Measurements from ENCODE around the gene CACNB1. TPM values are rescaled to one million over a fixed set of nuclear protein-coding genes. Genes with fewer than 3 reads are reported as not detected.
"Not testable (repeated sequence)": the region's sequence is repeated elsewhere in the genome, so short reads cannot be mapped to it uniquely, and the experiment has no call there.

Gene CACNB1
- total RNA-seq, 1 donor from 2014 or later, result 5.1 TPM

DNA sequence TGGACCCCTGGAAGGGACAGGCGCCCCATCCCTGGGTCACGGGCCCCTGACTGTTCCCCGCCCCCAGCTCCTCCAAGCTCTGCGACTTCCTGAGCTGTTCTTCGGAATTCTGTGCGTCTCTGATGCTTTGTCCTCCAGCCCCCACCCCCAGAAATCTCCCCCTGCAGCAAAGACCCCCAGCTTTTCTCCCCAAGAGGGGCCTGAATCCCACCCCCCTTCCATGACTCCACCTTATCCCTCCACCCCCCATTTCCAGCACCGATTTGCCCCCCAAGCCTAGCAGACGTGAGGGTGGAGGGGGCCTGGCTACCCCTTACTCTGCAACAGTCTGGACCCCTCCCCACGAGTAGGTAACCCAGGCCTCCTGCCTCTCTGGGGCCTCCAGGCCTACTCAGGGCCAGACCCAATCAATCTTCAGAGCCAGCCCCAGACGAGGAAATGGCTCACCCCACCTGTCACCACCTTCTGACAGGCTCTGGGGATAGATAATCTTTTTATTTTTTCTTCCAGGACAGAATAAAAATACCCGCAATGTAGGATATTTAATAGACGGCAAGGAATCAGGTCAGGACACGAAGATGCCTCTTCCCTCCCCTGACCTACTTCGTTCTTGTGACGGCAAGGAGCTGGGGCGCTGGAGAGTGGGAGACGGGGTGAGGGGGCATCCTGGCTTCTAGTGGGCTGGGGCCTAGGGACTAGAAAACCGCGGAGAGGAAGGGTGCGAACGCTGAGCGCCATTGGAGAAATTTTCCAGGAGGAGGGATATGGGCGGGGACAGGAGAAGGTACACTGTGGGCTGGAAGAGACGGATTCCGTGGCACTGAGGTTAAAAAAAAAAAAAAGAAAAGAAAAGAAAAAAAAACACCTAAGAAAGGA is 45.3 kb downstream of the CACNB1 start:
- no peak for DNase-seq (ENCODE audit: low spot score)

DNA sequence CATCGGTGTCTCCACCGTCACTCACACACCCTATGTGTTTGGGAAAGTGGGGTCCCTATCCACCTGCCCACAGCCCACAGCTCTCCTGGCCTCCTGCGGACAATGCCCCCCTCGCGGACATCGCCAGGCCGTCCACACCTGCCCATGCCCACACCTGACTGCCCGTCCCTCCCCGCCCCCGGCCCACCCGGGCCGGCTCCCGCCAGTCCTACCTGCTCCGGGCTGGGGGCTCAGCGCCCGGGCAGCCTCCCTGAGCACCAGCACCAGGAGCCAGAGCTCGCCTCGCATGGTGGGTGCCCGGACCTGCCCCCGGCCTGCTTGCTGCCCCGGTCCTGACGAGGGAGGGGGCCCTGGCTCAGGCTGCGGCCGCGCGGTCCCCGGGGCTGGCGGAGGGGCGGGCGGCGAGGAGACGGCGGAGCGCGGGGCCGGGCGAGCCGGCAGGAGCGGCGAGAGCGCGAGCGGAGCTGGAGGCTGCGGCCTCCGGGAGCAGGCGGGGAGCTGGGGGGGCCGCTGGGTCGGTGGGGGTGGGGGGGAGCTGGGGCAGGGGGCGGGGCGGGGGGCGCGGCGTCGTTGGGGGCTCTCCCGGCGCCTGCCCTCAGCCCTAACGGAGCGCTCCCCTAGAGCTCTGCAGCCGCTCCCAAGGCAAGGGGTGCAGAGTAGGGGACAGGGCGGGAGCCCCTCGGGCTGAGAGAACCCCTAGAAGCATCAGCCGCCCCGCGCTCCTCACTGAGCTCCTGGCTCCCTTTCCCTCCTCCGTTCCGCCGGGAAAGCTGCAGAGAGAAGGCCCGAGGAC is 46.1 kb downstream of the CACNB1 start, which contains the start of gene PLXDC1:
Gene PLXDC1, minus strand, starts transcription at position 488 of the 793 bp plus-strand sequence. Its CDS starts 200 bp downstream, at position 288.
- no peak for DNase-seq (ENCODE audit: low spot score)

DNA sequence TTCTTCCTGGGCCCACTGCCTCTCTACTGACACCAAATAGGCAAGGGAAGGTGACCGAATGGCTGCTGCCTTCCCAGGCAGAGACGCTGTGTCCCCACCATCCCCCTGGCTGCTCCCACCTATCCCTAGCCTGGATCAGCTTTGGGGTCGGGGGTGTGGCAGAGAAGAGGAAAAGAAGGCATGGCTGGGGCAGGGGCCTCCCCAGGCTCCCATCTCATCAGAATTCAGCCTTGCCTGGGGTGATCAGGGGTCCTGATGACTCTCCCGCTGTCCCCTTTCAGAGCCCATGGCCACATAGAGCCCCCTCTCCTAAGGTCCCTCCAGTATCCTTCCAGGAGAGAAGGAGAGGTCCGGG is 46.7 kb downstream of the CACNB1 start:
- no peak for DNase-seq (ENCODE audit: low spot score)

DNA sequence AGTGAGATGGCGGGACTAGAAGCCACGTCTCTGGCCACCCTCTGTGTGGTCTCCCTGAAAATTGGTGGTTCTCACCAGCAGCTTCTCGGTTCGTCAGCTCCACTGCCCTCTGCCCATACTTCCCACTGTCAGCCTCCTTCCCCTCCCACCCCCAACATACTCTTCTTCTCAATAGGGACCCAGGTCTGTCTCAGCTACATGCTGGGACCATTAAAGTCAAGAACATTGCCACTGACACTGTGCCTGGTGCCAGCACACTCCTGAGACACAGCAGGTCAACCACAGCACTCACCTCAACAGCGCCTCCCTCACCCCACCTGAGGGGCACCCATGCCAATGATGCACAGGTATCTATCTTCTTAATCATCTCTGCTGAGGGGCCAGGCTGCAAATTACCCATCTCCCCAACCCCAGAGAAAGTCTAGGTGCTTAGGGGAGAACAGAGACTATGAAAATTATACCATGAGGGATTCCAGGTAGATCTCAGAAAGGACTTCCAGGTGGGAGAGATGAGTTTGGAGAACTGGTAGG is 47.3 kb downstream of the CACNB1 start:
- no peak for DNase-seq (ENCODE audit: low spot score)

DNA sequence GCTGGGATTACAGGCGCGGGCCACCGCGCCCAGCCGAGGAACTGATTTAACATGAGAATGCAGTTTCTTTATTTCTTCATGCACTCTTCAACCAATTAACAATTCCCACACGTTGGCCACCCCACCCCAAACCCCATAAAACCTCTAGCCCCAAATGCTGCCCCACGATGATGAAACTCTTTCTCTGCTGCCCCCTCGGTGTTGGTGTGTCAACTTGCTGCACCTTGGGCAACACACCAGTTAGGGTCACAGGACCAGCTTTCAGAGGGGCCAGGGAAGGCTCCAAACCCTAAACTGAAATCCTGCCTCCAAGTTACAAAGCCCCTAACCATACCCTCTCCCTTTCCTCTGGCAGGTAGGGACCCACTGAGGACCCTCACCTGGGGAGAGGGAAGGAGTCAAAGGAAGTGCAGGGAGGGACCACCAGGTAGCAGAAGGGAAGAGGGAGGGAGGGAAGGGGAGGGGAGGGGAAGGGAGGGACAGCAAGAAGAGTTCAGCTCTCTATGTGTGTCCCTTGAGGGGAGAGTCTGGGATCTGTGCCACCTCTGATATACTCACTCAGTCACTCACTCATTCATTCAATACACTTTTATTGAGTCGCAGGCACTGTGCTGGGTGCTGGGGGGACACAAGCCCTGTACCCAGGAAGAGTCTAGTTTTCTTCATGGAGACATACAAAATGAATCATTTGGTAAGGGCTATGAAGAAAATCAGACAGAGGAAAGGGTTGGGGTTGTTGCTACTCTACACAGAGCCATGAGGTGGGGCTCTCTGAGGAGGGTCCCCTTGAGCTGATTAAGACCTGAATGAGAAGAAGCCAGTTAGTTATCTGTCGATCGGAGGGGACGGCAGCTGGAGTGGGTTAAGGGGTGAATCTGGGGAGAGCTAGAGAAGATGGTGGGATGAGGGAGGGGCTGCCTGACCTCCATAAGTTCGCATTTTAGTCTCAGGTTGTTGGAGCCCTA is 50.0 kb downstream of the CACNB1 start:
- no peak for DNase-seq (ENCODE audit: low spot score)

DNA sequence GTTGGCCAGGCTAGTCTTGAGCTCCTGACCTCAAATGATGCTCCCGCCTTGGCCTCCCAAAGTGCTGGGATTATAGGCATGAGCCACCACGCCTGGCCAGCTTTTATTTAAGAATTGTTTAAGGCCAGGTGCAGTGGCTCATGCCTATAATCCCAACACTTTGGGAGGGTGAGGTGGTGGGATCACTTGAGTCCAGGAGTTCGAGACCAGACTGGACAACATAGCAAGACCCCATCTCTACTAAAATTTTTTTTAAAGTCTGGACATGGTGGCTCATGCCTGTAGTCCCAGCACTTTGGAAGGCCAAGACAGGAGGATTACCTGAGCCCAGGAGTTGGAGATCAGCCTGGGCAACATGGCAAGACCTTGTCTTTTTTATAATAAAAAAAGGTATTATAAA is 51.2 kb downstream of the CACNB1 start:
- DNase-seq (ENCODE audit: low spot score), result no peak

DNA sequence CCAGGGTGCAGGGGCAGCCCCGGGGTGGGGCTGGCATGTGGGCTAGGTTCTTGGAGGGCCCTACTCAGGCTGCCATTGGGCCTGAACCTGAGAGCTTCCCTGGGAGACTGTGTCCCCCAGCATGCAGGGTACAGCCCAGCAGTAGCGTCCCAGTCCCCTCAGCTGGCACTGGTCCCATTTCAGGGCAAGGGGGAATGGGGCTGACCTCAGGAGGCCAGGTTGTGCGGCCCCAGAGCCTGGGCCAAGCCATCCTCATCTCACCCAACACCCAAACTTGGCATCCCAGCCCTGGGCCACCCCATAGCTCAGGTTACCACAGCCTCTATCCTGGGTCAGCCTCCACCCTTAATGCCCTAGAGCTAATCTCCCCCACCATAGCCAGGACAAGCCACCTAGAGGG is 52.3 kb downstream of the CACNB1 start:
- no peak for DNase-seq (ENCODE audit: low spot score)

DNA sequence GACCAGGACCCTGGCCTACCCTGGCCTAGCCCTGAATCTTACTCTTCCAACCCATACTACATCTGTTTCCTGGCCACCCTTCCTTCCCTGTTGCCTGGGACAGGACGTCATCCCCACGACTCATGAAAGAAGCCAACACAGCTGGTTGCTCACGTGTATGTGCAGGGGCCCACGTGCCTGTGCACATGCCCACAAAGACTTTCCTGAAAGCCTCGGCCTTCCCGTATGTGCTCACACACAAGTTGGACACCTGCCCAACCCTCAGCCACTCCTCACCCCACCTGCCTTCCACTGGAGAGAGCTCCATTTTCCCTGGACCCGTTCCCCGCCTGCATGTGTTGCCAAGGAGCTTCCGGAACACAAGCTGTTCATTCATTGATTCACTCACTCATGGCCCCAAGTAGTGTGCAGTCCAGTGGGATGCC is 53.0 kb downstream of the CACNB1 start:
- DNase-seq (ENCODE audit: low spot score), result peak; percentile 93

DNA sequence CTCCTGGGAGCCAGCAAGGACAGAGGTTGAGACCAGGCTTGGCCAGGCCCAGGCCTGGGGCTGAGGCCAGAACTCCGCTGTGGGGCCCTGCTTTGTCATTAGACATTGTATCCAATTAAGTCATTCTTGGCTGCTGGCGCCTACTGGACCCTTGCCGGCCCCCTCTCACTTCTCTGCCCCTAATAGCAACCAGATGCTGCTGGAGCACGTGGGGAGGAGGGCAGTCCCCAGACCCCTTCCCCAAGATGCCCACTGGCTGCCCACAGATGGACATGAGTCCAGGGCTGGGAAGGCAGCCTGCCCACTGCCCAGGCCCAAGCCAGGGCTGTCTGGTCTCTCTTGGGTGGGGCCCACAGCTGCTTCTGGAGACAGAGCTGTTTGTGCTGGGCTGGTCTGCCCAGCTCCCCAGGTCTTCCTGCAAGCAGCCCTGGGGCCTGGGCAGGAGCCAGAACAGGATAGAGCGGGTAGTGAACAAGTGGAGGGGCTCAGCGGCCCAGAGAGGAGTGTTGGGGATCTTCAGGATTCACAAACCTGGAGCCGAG is 53.8 kb downstream of the CACNB1 start:
- no peak for DNase-seq (ENCODE audit: low spot score)

DNA sequence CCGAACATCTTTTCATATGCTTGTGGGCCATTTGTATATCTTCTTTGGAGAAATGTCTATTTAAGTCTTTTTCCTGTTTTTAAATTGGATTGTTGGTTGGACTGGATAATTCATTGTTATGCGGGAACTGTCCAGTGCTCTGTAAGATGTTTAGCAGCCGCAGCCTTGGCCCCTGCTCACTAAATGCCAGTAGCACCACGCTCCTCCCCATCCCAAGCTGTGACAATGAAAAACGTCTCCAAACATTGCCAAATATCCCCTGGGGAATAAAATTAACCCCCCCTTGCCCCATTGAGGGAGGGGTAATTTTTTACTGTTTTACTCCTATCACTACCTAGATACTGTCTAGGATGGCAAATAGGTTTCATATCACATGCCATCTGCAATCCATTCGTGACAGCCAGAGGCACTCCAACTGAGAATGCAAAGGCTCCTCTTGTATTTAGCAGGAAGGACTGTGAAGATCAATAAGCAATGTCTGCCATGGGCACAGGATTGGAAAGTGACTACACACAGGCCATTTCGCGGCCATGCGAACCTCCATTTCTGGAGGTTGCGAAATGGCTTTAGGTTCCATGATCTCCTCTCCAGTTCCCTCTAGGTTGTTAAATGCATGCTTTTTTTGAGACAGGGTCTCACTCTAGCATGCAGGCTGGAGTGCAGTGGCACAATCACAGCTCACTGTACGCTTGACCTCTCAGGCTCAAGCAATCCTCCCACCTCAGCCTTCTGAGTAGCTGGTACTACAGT is 55.4 kb downstream of the CACNB1 start:
- DNase-seq (ENCODE audit: low spot score), result no peak

DNA sequence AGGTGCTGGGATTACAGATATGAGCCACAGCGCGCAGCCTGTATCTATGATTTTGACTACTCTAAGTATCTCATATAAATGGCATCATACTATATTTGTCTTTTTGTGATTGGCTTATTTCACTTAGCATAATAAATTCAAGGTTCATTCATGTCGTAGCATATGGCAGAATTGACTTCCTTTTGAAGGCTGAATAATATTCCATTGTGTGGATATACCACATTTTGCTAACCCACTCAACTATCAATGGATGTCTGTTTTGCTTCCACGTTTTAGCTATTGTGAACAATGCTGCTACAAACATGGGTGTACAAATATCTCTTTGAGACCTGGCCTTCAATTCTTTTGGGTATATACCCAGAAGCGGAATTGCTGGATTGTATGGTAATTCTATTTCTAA is 56.2 kb downstream of the CACNB1 start:
- no peak for DNase-seq (ENCODE audit: low spot score)

DNA sequence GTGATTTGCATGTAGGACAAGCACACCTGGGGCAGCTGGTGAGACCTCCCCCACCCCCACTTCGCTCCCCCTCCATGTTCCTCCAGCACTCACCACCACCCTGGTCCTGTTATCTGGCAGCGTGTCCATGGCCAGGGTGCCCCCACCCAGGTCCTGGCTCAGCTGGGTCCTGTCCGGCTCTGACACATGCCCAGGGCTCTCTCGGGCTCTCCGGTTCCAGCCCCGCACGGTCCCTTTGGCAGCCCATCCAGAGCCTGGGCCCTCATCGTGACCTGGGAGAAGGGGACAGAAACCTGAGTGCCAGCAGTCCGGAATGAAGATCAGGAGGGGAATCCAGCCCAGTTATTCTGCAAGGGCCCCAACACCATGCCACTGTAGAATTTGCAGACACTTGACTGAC is 57.9 kb downstream of the CACNB1 start:
- no peak for DNase-seq (ENCODE audit: low spot score)

DNA sequence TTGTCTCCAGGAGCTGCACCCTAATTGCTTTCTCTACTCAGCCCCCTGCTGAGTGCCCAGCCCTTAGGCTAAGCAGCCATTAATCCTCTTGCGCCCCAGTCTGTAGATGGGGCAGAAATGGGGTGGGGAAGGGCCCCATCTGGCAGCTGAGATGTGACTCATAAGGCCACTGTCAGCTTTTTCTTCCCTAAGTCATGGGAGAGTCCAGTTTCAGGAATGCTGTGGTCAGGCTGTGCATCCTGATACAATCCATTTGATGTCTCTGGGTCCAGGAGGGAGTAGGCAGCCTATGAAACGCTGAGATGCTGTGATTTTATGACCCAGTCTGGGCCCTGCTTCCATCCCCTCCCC is 58.3 kb downstream of the CACNB1 start:
- no peak for DNase-seq (ENCODE audit: low spot score)

DNA sequence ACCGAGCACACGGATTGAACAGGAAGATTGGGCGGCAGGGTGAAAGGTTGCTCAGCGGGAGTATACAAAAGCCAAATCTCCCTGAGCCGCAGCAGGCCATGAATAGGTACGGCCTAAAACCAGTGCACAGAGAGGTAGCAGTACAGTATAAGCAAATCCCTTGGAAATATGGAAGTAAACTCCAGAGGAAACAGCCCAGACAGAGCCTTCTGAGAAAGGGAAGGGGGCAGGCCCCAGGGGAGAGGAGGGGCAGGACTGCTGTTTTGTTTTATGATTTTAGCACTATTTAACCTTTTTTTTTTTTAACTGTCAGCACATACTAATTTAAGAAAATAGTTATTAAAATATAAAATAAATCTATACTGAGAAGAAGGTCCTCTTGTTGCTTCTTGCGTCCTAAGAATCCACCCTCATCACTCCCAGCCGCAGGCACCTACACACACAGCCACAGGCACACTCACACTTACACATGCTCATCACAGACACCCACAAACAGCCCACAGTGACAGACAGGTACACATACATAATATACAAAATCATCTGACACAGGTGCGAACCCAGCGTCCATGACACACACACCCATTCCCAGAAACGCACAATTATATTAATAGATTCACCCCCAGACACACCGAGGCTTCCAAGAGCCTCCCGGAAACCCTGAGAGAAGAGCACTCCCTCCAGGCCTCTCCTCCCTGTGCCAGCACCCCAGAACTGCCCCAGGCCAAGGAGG is 58.9 kb downstream of the CACNB1 start:
- DNase-seq (ENCODE audit: low spot score), result no peak

DNA sequence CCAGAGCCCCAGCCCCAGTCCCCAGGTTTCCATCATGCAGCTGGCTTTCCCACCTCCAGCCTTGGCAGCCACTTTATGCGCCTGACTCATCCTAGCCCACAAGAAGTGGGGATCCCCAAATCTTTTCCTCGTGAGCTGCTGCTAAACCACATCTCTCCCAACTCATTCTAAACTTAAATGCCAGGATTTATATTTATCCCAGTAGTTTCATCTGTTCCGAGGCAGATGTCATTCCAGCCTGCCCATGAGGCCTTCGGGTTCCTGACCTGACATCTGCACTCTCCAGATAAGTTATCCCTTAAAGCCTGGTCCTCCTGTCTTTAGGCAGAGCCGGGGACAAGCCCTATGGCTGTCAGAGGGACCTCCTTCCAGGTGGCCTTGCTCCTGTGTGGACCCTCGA is 62.6 kb downstream of the CACNB1 start:
- no peak for DNase-seq (ENCODE audit: low spot score)

DNA sequence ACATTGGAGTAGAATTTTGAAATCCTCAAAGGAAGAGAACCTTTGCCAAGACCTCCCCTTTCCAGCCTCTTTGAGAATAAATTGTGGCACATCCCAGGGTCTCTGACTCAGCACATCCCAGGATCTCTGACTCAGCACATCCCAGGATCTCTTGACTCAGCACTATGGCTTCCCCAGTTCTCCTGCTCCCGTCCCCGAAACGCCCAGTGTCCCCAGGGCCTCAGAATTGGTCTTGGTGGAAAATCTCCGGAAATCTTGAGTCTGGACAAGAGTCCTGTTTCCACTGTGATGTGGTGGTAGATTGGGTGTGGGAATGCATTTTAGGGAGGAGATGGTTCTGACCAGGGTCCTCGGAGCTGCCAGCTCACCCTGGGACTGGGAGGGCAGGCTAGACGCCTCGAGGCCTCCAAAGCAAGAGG is 65.3 kb downstream of the CACNB1 start:
- no peak for DNase-seq (ENCODE audit: low spot score)

DNA sequence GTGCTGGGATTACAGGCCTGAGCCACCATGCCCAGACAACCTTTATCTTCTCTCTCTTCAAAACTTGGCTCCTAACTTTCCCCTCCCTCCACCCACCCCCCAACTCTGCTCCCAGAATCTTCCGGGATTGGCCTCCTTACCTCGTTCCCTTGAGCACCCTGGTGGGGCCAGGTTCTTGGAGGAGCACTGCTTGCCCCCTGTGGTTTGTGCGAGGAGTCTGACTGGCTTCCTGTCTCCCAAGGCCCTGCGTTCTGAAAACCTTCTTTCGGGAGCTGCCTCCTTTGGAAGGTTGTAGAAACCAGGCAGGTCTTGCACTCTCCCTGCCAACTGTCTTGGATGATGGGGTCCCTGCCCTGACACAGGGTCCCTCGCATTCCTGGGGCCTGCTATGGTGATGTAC is 65.9 kb downstream of the CACNB1 start:
- DNase-seq (ENCODE audit: low spot score), result no peak

DNA sequence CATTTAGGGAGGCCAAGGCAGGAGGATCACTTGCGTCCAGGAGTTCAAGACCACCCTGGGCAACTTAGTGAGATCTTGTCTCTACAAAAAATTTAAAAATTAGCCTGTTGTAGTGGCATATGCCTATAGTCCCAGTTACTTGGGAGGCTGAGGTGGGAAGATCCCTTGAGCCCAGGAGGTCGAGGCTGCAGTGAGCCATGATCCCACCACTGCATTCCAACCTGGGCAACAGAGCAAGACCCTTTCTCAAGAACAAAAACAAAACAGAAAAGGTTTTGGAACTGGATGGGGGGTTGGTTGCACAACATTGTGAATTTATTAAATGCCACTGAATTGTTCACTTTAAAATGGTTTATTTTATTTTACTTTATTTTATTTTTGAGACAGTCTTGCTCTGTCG is 67.3 kb downstream of the CACNB1 start:
- no peak for DNase-seq (ENCODE audit: low spot score)

DNA sequence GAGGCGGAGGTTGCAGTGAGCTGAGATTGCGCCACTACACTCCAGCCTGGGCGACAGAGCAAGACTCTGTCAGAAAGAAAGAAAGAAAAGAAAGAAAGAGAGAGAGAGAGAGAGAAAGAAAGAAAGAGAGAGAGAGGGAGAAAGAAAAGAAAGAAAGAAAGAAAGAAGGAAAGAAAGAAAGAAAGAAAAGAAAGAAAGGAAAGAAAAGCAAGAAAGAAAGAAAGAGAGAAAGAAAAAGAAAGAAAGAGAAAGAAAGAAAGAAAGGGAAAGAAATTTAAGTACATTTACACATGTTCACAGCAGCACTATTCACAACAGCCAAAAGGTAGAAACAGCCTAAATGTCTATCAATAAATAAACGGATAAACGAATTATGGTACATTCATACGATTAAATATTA is 67.9 kb downstream of the CACNB1 start:
- not testable (repeated sequence) for DNase-seq (ENCODE audit: low spot score)

Measured in mesenteric fat pad (tissue), 1 donor.